WI38 (cell line): Measurements from ENCODE around the gene PRUNE1.

Experiments used
- H3K4me3 ChIP-seq: 2 replicates; pipeline ENCODE4 v1.5.1; 2011; ENCODE audit warnings: low read depth, mild to moderate bottlenecking, control low read depth, low read length
- TF ChIP-seq, protein P1 (sequence below): IDR thresholded peaks from 2 replicates; pipeline ENCODE4 v1.5.1; 2012; ENCODE audit warnings: low read depth, mild to moderate bottlenecking, control low read depth, low read length

The PRUNE1 gene

DNA sequence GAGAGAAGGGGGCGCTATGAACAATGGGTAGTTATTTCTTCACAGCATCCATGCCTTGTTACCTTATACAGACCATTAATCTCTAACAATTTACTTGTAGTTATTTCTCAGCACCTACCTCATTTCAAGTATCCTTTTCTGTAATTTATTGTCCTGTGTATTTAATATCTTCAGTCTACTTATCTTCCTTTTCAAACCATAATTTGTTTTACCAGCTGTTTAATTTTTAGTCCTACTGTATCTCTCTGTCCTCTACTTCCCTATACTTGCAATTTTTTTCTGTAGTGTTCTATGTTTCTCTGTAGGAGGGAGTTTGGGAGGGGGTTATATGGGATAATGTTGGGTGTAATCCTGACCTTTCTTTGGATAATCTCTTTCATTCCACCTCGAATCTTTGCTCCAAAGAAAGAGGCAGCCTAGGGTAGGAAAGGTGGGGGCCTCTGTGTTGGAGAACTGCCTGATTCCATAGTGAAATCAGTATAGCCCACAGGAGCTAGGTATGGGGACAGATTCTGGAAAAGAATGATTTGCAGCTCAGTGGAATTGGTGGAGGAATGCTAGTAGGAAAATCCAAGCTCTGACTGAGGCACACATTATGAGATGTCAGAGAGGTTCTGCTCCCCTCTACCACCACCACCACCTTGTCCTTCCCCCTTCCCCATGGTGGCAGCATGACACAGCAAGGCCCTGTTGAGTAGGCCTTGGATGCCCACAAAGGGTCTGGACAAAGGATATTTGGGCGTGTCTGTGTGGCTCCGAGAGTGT is 52.6 kb downstream of the PRUNE1 start:
- TF ChIP-seq, protein P1, sequence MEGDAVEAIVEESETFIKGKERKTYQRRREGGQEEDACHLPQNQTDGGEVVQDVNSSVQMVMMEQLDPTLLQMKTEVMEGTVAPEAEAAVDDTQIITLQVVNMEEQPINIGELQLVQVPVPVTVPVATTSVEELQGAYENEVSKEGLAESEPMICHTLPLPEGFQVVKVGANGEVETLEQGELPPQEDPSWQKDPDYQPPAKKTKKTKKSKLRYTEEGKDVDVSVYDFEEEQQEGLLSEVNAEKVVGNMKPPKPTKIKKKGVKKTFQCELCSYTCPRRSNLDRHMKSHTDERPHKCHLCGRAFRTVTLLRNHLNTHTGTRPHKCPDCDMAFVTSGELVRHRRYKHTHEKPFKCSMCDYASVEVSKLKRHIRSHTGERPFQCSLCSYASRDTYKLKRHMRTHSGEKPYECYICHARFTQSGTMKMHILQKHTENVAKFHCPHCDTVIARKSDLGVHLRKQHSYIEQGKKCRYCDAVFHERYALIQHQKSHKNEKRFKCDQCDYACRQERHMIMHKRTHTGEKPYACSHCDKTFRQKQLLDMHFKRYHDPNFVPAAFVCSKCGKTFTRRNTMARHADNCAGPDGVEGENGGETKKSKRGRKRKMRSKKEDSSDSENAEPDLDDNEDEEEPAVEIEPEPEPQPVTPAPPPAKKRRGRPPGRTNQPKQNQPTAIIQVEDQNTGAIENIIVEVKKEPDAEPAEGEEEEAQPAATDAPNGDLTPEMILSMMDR: no peak
- peak overlapping the region; percentile 71 for H3K4me3 ChIP-seq

DNA sequence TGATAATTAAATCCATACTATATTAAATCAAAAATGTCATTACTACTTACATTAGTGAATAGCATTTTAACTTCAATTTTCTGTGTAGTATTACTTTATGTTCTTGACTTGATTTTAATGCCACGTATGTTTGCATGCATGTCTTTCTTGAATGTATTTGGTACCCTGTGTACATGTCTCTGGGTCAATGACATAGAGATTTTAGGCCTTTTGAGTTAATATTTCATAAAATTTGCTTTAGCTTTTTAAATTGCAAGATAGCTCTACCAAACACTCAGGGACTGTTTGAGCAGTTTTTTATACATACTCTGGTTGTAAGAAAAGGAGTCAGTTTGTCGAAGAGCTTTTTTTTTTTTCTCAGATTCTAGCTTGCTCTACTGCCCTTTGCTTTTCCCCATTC is 53.5 kb downstream of the PRUNE1 start:
- peak overlapping the region; percentile 71 for H3K4me3 ChIP-seq
- TF ChIP-seq, protein P1: no peak

DNA sequence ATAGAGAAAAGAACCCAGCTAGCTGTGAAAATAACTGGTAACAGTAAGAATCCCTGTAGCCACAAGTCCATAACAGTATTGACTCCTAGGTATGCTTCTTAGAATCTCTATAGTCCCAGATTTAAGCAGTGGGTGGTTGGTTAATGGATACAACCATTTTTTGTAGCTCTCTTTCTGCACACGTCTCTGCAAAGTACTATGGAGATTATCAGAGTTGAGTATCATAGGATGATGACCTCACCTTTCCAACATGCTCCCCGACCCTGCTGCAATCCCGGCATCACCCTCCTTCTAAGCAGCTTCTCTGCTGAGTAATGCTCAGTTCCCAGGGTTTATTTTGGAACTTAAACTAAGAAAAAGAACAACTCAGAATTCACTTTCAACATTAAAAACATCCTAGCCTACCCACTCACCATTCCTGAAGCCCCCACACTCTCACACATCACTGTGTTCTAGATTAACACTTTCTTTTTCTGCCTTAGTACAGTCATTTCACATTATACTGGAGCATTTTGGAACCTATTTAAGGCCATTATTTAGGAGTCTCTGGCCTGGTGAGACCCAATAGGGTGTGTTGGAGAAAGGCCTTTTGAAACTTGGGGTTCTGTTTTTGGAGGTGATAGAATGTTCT is 54.6 kb downstream of the PRUNE1 start:
- TF ChIP-seq, protein P1: no peak
- H3K4me3 ChIP-seq: no peak overlapping the region

DNA sequence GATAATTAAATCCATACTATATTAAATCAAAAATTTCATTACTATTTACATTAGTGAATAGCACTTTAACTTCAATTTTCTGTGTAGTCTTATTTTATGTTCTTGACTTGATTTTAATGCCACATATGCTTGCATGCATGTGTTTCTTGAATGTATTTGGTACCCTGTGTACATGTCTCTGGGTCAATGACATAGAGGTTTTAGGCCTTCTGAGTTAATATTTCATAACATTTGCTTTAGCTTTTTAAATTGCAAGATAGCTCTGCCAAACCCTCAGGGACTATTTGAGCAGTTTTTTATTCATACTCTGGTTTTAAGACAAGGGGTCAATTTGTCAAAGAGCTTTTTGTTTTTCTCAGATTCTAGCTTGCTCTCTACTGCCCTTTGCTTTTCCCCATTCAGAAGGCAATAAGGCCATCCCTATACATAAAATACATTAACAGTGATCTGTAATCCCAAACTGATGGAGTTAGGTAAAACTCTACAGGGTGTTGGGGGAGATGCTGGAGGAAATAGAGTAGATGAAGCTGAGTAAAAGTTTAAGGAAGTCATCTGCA is 56.9 kb downstream of the PRUNE1 start:
- H3K4me3 ChIP-seq: no peak overlapping the region
- TF ChIP-seq, protein P1: no peak

DNA sequence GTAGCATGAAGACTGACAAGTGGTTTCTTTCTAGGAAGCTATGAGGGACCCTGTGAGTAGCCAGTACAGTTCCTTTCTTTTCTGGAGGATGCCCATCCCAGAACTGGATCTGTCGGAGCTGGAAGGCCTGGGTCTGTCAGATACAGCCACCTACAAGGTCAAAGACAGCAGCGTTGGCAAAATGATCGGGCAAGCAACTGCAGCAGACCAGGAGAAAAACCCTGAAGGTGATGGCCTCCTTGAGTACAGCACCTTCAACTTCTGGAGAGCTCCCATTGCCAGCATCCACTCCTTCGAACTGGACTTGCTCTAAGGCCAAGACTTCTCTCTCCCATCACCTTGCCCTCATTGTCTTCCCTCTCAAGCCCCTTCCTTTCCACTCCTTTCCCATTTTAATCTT is 58.9 kb downstream of the PRUNE1 start:
- TF ChIP-seq, protein P1: no peak
- no peak overlapping the region for H3K4me3 ChIP-seq

DNA sequence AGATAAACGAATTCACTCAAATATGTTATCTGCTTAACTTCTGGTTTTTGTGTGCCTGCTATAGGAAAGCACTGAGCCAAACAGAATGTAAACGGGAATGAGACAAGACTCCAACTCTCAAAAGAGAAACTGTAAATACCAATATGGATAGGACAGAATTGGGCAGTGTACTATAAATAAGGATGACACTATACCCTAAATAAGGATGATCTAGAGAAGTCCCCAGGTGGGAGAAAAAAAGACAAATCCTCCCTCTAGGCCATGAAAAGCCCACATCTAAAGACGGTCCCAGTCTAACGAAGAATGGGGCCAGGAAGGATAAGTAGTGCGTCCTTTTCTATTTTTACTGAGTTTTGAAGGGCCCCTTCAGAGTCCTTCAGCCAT is 60.8 kb downstream of the PRUNE1 start:
- TF ChIP-seq, protein P1: no peak
- H3K4me3 ChIP-seq: no peak overlapping the region

DNA sequence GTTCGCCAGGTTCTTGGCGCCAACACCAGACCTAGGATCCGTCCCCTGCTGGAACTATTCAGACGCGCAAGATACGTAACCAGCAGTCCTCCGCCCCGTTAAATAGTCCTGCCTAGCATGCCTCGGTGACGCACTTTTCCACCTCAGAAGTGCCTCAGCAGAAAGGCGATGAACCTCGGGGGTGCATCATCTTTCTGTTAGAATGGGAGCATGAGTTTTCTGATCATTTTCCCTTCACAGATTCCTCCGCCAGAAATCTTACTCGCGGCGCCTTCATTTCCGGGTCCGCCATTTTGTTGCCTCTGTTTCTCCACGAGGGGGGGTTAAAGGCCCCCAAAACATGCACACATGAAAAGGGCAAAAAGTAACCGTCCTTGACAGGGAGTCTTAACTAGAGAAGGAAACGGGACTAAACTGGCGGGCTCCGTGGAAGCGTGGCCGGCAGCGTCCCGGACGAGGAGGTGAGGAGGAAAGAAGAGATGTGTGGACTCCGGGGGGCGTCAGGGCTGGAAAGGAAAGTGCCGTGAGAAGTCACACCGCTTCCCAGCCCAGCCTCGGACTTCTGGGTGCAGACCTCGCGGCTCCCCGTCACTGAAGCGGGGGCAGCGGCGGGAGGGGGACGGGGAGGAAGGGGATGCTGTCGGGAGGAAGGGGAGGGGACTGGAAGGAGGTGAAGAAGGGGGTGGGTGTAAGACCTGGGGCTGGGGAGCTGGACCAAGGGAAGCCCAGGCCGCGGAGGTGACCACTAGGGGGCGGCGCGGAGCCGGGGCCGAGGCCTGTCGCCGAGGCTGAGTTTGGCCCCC is 62.4 kb downstream of the PRUNE1 start, which contains the start of gene GABPB2:
Gene GABPB2, plus strand, starts transcription at position 288 of the 803 bp plus-strand sequence. CDS start 17,429 bp downstream, outside the sequence.
- H3K4me3 ChIP-seq: peak within 1 kb of the TSS; percentile 68
- TF ChIP-seq, protein P1: peak; percentile 73
